ENCODE results near the gene KRTAP4-5. TPM values are rescaled to one million over a fixed set of nuclear protein-coding genes. Genes with fewer than 3 reads are reported as not detected.

KRTAP4-5 gene
- total RNA-seq, 2 donors from 2014 or later: not detected

GRCh38 chr17:41133880-41134735, 15.5 kb downstream of the KRTAP4-5 start:
- H3K4me3 Mint-ChIP-seq: no peak overlapping the region
- Histone ChIP-seq H3K9ac (ENCODE audit: extremely low read depth, low read length, poor library complexity, severe bottlenecking) (no peak overlapping the region), H3K27ac (ENCODE audit: low read depth, low read length) (no peak overlapping the region), H3K4me3 (ENCODE audit: low read length) (no peak overlapping the region), H3K9me3 (ENCODE audit: control insufficient read depth, low read length) (no peaks in the 10 kb centered on the region), H3K4me1 (ENCODE audit: control insufficient read depth, insufficient read depth, low read length) (no peaks in the 10 kb centered on the region), H3K36me3 (ENCODE audit: control insufficient read depth, insufficient read depth, low read length) (no peaks in the 10 kb centered on the region), H3K27me3 (ENCODE audit: control insufficient read depth, insufficient read depth, low read length, poor library complexity, severe bottlenecking) (no peaks in the 10 kb centered on the region)
- WGBS, 2 experiments (ENCODE audit: insufficient coverage in 1 of 2, insufficient read length in 1 of 2): 85 to 95% methylated on average over 2 of the region's 2 CpGs
- TF ChIP-seq CTCF (conservative IDR thresholded peaks at IDR 0.05): no peak
- H3K9me3 Mint-ChIP-seq: no peaks in the 10 kb centered on the region
- DNase-seq: no peak
- H3K4me1 Mint-ChIP-seq: no peaks in the 10 kb centered on the region
- H3K27me3 Mint-ChIP-seq (ENCODE audit: insufficient read depth): no peaks in the 10 kb centered on the region
- H3K36me3 Mint-ChIP-seq (ENCODE audit: low read depth): no peaks in the 10 kb centered on the region
- H3K27ac Mint-ChIP-seq: no peak overlapping the region

GRCh38 chr17:41131979-41132378, 17.6 kb downstream of the KRTAP4-5 start:
- Histone ChIP-seq H3K27ac (ENCODE audit: low read depth, low read length) (no peak overlapping the region), H3K9ac (ENCODE audit: extremely low read depth, low read length, poor library complexity, severe bottlenecking) (no peak overlapping the region)
- 94 to 100% methylated on average over 3 of the region's 3 CpGs for WGBS, 2 experiments (ENCODE audit: insufficient coverage in 1 of 2, insufficient read length in 1 of 2)

GRCh38 chr17:41127371-41127770, 22.3 kb downstream of the KRTAP4-5 start:
- Histone ChIP-seq H3K9ac (ENCODE audit: extremely low read depth, low read length, poor library complexity, severe bottlenecking) (no peak overlapping the region), H3K4me3 (ENCODE audit: low read length) (no peak overlapping the region), H3K27ac (ENCODE audit: low read depth, low read length) (no peak overlapping the region), H3K9me3 (ENCODE audit: control insufficient read depth, low read length) (peaks cover 4% of the 10 kb centered on the region), H3K4me1 (ENCODE audit: control insufficient read depth, insufficient read depth, low read length) (no peaks in the 10 kb centered on the region), H3K36me3 (ENCODE audit: control insufficient read depth, insufficient read depth, low read length) (no peaks in the 10 kb centered on the region), H3K27me3 (ENCODE audit: control insufficient read depth, insufficient read depth, low read length, poor library complexity, severe bottlenecking) (no peaks in the 10 kb centered on the region)
- no peak for TF ChIP-seq CTCF (conservative IDR thresholded peaks at IDR 0.05)
- no peaks in the 10 kb centered on the region for H3K4me1 Mint-ChIP-seq
- peaks cover under 1% of the 10 kb centered on the region for H3K9me3 Mint-ChIP-seq
- H3K4me3 Mint-ChIP-seq: no peak overlapping the region
- H3K36me3 Mint-ChIP-seq (ENCODE audit: low read depth): no peaks in the 10 kb centered on the region
- WGBS, 2 experiments (ENCODE audit: insufficient coverage in 1 of 2, insufficient read length in 1 of 2): 100% methylated on average over 1 of the region's 1 CpG; no CpG with 5 or more reads in 1 of the 2 experiments
- no peaks in the 10 kb centered on the region for H3K27me3 Mint-ChIP-seq (ENCODE audit: insufficient read depth)
- H3K27ac Mint-ChIP-seq: no peak overlapping the region
- DNase-seq: no peak

More at GRCh38 chr17:41131979-41132378, 17.6 kb downstream of the KRTAP4-5 start:
- no peaks in the 10 kb centered on the region for H3K27me3 ChIP-seq (ENCODE audit: control insufficient read depth, insufficient read depth, low read length, poor library complexity, severe bottlenecking)
- H3K4me3 ChIP-seq (ENCODE audit: low read length): no peak overlapping the region
- H3K36me3 ChIP-seq (ENCODE audit: control insufficient read depth, insufficient read depth, low read length): no peaks in the 10 kb centered on the region
- no peaks in the 10 kb centered on the region for H3K27me3 Mint-ChIP-seq (ENCODE audit: insufficient read depth)
- no peaks in the 10 kb centered on the region for H3K4me1 Mint-ChIP-seq
- H3K9me3 ChIP-seq (ENCODE audit: control insufficient read depth, low read length): no peaks in the 10 kb centered on the region
- H3K4me1 ChIP-seq (ENCODE audit: control insufficient read depth, insufficient read depth, low read length): no peaks in the 10 kb centered on the region
- H3K36me3 Mint-ChIP-seq (ENCODE audit: low read depth): no peaks in the 10 kb centered on the region
- no peak for DNase-seq
- TF ChIP-seq CTCF (conservative IDR thresholded peaks at IDR 0.05): no peak
- no peaks in the 10 kb centered on the region for H3K9me3 Mint-ChIP-seq
- no peak overlapping the region for H3K4me3 Mint-ChIP-seq
- H3K27ac Mint-ChIP-seq: no peak overlapping the region

Data from endodermal cell (in vitro differentiated cells).